ENCODE data around the gene DAZAP1.

Gene DAZAP1

DNA sequence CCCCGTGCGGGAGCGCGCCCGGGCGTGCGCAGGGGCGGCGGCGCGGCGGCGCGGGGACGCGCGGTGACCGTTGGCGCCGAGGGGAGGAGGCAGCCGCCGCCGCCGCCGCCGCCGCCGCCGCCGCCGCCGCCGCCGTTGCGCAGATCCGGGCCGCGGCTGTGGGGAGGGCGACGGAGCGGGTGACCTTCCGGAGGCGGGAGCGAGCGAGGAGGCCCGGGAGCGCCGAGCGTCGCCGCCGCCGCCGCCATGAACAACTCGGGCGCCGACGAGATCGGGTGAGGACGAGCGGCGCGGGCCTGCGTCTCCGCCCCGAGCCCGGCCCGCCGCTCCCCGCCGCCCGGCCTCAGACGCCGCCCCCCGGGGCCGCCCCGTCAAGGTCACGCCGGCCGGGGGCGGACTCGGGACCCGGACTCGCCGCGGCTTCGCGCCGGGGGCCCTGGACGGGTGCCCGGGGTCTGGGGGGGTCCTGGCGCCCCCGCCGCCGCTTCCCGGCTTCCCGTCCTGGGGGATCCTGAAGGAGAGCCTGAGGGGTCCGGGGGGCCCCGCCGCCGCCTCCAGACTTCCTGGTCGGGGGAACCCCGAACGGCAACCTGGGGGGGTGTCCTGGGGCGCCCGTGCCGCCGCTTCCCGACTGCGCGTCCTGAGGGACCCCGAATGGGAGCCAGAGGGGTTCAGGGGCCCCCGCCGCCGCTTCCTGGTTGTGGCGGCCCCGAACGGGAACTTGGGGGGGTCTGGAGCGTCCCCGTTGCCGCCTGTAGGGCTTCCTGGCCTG lies at the start of gene DAZAP1:
Gene DAZAP1 (plus strand): TSS at position 59 of the 772 bp plus-strand sequence. CDS start 188 bp downstream, at position 247.
- DNase-seq: peak; percentile 42

DNA sequence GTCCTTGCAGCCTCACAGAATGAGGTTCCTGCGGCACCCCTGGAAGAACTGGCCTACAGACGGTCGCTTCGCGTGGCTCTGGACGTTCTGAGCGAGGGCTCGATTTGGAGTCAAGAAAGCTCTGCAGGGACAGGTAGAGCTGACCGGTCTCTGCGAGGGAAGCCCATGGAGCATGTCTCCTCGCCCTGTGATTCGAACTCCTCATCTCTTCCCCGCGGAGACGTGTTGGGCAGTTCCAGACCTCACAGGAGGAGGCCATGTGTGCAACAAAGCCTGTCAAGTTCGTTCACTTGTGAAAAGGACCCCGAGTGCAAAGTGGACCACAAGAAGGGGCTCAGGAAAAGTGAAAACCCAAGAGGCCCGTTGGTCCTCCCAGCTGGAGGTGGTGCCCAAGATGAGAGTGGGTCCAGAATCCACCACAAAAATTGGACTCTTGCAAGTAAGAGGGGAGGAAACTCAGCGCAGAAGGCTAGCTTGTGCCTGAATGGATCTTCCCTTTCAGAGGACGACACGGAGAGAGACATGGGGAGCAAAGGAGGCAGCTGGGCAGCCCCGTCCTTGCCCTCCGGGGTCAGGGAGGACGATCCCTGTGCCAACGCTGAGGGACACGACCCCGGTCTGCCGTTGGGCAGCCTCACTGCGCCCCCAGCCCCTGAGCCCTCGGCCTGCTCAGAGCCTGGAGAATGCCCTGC lies 47.1 kb upstream of the DAZAP1 start:
- DNase-seq: no peak

DNA sequence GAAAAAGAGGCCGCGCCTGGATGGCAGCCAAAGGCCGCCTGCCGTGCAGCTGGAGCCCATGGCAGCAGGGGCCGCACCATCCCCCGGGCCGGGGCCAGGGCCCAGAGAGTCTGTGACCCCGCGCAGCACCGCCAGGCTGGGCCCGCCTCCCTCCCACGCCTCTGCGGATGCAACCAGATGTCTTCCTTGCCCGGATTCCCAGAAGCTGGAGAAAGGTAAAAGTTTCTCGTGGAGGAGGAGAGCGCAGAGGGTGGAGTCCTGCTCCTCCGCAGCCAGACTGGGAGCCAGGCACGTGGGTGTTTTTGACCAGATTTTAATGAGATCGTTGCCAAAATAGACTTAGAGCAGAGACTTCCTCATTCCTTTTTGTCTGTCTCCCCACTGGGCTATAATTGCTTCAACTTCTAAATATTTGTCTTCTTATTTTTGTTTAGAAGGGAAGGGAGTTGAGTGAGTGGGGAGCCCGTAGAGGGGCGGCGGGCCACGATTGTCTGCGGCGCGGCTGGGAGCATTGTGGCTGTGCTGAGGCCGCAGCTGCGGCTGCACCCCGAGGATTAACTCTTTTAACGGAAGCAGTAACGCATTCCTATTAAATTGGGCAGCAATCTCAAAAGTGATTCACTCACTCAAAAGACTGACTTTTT lies 46.4 kb upstream of the DAZAP1 start:
- DNase-seq: peak; percentile 41

DNA sequence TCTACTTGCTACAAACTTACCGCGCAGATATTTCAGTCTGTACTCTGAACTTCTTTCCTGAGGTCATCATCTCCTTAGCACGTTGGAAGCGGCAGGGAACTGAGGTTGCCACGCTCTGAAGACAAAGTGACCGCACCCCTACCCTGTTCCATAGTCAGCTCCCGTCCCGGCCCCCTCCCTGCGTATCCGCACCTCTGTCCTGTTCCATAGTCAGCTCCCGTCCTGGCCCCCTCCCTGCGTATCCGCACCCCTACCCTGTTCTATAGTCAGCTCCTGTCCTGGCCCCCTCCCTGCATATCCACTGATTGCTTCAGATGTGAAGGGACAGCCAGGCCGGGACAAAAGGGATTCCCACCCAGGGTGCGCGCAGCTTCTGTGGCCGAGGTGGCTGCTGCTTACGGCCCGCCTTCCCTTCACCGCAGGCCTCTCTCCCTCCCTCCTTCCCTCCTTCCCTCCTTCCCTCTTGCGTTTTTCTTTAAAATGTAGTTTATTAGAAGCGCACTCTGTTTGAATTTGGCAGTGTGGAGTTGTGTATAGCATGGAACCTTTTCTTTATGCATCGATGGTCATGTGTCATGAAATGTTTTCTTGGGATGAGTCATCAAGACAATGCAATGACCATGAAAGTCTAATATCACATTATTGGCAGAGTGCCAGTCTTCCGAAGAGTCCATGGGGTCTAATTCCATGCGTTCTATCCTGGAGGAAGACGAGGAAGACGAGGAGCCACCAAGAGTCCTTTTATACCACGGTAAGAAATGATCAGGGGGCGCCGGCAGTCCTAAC lies 45.6 kb upstream of the DAZAP1 start:
- no peak for DNase-seq

DNA sequence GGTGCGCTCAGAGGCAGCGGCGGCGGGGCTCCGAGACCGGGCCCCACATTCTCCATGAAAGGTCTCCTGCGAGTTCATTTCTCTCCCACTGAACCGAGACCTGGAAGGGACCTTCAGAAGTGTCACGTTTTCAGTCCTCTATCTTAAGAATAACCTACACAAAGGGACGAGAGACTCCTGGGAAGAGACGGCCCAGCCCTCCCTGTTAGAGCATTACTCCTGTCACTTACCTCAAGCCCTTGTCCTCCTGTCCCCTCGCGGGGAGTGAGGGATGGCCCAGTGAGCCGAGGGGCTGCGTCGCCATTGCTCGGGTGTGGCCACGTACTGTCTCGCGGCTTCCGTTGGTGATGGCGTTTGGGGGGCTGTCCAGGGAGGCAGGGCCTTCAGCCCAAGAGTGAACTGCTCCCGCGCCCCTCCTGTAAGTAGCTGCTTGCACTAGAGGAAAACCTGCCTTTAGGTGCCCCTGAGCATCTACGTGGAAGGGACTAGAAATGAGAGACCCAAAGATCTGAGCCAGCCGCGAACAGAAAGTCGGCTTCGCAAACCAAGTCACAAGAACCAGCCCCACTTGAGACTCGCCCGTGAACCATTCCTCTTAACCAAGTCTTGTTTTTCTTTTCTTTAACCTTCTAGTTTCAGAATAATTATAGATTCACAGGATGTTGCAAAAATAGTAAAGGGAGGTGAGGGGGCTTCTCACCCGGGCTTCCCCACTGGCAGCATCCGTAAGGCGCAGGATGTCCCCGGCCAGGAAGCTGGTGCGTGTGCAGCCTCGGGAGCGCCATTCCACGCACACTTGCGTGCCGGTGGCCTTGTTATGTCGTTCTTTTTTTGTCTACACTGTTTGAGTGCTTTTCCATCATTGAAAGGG lies 44.8 kb upstream of the DAZAP1 start:
- no peak for DNase-seq

DNA sequence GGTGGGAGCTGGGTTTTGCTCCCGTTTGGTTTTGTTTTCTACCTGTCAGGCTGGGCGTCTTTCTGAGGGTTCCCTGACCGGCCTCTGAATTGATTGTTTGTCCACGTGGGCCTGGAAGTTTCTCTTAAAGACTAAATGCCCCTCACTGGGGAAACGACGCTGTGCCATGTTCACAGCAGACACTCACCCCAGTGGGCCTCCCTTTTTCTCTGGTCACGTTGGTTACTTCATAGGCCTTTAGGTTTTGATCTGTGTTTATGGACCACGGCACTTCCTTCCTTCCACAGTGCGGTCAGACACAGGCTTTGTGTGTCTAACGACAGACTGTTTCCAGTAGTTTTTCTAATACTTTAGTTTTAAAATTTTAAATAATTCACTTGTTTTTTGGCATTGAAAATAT lies 43.8 kb upstream of the DAZAP1 start:
- peak; percentile 78 for DNase-seq

DNA sequence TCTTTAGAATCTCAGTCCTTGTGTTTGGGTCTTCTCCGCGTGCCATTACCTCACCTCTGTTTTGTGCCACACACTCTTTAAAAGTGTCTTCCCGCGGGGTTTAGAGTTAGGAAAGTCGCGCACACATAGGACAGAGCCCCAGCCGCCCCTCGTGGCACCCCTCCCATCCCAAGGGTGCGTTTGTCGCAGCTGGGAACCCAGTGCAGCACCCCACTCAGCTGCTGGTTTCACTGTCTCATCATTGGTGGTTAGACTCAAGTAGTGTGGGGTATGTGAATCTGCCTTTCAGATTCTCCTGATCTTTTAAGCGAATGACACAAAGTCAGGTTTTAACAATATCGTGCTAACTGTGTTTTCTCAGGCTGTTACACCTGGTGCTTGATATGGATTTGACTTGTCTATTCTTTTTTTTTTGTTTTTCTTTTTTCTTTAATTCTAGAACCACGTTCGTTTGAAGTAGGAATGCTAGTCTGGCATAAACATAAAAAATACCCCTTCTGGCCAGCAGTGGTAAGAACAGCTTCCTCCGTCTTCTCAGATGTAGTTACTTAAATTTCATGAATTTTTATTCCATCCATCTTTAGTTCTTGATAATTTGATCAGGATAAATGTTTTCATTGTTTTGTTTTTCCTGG lies 43.2 kb upstream of the DAZAP1 start:
- DNase-seq: peak; percentile 74

DNA sequence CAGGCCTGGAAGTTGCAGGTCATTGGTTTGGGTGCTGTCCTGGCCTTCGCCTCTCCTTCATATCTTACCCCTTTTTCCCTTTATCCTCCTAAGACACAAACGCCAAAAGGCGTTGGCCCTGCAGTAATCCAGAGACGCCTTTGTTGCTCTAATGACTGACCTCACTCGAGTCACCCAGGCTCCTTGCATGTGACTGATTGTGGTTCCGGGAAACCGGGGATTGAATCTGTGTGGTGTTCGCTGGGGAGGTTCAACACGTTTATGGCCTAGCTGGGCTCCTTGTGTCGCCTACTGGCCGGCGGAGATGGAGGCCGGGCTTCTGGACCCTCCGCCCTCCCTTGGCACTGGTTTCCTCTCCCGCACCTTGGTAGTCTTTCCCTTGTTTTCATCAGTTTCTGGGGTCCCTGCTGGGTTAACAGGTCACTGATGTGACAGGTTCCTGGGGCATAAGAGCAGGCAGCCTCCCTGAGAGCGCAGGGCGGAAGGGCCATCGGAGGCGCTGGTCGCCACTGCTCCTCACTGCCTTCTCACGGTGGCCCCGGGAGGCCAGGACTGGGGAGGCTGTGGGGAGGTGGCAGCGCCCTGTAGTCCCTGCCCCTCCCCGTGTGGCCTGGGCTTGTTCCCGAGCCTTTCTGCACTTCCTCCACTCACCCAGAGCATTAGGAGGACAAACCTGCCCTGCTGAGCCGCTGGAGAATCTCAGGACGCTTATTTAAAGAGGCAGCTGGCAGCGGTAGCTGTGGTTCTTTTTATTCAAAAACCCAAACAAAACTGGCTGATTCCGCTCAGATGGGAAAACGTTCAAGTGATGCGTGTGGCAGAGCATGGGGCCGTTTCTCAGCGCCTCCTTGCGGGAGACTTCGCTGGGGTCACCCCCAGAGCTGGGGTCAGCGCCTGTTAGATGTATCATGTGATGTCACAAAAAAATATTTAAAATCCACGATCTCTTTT lies 41.8 kb upstream of the DAZAP1 start:
- DNase-seq: no peak

DNA sequence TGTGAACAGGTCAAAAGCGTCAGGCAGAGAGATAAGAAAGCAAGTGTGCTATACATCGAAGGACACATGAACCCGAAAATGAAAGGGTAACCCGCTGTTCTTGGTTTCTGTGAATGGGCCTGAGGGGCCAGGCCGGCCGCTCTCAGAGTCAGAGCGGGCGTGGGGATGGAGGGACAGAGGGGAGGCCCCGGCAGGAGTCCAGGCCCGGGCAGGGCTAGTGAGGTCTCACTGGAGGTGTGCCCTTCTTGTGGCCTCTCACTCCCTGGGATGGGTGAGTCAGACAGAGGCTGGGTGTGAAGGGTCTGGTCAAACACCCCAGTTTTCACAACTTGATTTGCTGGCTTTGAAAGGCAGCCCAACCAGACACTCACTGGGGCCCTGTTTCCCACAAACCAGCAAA lies 41.1 kb upstream of the DAZAP1 start:
- no peak for DNase-seq

DNA sequence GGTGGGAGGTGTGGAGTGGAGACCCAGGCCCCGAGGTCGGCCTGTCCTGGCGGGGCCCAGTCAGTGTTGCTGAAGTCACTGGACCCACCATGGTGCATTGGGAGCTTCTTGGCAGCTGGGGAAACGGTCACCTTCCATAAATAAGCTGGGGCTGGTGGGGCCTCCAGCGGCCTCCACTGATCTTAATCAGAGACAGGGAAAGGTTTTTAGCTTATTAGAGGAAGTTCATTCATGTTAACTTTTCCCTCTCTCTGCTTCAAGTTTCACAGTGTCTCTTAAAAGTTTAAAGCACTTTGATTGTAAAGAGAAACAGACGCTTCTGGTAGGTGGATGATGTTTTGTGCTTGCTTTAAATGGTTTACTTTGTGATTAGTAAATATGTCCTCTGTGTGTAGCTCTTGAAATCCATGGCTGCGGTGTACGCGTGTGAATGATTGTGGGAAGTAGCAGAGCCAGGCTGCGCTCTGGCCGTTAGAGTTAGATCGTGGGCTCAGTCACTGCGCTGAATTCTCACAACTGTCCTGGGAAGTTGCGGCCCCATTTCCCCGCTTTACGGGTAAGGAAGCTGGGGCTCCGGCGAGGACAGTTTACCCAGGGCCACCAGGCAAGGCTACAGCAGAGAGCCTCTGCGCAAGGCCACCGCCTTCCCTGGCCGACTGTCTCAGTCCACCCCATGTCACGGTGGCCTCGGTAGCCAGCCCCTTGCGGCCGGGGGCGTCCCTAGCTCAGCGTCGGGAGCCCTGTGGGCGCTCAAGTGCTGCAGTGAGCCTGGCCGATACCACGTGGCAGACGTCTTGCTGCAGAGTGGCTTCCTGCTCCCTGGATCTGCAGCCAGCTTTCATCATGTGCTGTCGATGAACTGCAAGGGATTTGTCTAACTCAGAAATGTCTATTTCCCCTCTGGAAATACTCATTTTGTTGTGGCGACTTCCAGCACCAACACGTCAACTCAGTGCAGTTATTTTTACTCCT lies 40.2 kb upstream of the DAZAP1 start:
- DNase-seq: peak; percentile 69

DNA sequence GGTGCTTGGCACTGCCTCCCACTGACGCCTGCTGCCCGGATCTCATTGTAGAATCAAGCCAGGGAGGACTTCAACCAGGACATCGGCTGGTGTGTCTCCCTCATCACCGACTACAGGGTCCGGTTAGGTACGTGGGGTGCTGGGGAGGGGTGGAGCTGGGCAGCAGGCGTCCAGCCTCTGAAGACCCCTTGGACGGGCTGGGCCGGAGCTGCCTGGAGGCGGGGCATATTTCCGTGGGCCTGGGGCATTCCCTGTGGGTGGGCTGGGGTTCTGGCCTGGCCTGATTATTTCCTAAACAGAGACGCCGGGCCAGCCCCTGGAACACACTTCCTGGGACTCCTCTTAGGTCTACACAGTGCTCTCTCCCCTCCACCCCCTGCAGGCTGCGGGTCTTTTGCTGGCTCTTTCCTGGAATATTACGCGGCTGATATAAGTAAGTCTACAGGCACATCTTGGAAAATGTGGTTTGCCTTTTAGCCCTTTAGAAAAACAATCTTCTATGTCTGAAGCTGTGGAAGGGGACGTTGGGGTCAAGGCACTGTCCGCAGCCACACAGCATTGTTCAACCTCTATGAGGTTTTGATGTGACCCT lies 38.1 kb upstream of the DAZAP1 start:
- no peak for DNase-seq

DNA sequence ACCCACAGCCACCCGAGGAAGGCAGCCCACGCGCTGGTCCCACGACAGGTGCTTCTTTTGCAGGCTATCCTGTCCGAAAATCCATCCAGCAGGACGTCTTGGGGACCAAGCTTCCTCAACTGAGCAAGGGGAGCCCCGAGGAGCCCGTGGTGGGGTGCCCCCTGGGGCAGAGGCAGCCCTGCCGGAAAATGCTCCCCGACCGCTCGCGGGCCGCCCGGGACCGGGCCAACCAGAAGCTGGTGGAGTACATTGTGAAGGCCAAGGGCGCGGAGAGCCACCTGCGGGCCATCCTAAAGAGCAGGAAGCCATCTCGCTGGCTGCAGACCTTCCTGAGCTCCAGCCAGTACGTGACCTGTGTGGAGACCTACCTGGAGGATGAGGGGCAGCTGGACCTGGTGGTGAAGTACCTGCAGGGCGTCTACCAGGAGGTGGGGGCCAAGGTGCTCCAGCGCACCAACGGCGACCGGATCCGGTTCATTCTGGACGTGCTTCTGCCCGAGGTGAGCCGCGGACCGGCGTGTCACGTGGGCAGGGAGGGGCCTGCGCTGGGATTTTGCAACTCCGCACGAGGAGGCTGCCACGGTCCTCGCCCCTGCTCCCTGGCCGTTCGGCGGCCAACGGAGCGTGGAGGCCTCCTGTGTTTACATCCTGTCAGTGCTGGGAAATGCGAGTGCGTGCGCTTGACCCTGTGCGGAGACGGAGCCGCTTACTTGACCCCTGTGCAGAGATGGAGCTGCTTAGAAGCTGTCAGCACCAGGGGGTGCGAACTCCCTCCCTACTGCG lies 36.6 kb upstream of the DAZAP1 start:
- no peak for DNase-seq

DNA sequence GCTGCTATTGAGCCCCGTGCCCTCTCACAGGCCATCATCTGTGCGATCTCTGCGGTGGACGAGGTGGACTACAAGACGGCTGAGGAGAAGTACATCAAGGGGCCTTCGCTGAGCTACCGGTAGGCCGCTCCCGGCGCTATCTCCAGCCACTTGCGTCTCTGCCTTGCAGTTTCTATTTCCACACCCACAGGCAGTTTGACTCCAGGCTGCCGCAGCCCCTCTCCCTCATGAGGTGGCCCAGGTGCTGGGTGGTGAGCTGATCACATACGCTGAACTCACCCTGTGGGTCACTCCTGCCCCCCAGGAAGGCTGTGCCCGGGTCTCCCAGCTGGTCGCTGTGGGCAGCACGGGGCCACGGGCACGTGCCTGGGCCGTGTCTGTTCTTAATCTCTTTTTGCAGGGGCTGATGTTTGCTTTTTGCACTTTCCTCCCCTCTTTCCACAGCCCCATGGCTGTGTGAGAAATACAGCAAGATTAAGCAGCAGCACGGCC lies 34.3 kb upstream of the DAZAP1 start:
- DNase-seq: no peak

DNA sequence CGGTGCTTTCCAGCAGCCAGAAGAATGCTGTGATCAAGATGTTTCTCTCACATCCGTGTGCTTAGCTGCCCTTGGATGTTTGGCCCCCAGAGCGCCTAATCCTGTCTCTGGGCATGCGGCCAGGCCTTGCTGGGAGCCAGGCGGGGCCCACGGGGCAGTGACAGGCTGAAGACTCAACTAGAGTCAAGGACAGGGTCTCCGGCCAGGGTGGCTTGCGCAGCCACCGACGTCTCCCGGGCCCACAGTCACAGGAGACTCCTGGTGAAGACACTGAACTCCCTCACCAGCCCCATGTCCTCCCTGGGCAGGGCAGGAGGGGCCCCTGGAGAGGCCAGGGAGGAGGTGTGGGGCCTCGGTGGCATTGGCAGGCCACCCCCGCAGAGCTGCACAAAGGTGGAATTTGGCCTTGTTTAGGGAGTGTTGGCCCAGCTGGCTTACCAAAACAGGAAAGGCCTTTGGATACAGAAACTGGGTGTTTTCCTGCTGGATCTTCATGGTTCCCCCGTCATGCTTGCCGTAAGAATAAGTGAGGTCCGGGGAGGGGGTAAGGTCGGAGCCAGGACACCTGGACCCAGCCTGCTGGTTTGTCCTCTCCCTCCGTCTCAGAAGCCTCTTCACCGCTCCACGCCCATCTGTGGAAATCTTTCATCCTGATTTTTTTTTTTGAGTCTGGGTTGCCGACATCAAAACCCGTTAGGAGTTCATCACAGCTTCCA lies 33.7 kb upstream of the DAZAP1 start:
- no peak for DNase-seq

DNA sequence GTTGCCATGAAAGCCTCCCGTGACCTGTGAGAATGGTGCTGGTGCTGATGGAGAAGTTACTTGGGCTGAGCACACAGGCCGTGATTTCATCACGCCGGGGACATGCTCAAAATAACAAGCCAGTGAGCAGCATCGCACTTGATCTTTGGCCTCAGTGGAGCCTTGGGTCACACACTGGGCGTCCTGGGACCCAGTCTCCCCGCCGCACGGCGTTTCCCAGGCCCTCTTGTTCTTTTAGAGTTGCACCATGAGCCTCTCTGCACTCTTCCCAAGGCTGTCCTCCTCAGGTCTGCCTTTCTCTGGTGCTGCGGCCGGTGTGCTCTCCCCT lies 33.2 kb upstream of the DAZAP1 start:
- no peak for DNase-seq

DNA sequence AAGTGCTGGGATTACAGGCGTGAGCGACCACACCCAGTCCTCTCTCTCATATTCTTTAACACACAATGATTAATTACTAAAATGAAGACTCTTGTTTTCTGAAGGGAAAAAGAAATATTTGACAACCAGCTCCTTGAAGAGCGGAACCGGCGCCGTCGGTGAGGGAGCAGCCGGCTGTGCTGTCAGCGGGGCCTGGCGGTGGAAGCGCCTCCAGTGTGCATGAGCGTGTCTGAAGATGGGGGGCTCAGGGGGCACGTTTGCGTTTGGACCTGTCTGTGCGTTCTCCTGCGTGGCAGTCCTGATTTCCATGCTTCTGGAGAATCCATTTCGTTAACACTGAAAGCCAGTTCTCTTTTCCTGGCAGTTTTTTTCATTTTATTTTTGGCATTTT lies 31.0 kb upstream of the DAZAP1 start:
- DNase-seq: no peak

Data from hematopoietic multipotent progenitor cell treated with erythropoietin and hydrocortisone succinate and interleukin-3 and kit ligand, for 4 days (in vitro differentiated cells).